Sigmoid colon (tissue), 4 donors: ENCODE data around the gene SIPA1.

Experiments
- CTCF ChIP-seq, 4 experiments: fragments of 450-650 bp in 3 of 4; fragments of 200-600 bp in 1 of 4; IDR thresholded peaks; one replicate each; pipeline ENCODE4 v1.5.1; 2016 to 2019; ENCODE audit warnings: antibody characterized with exemption in 4 of 4, mild to moderate bottlenecking in 3 of 4, moderate library complexity in 2 of 4
- POLR2AphosphoS5 ChIP-seq, 4 donors: sonication (generic); formaldehyde crosslinking; IDR thresholded peaks; one replicate each; pipeline ENCODE4 v1.6.1; 2017; ENCODE audit warnings: antibody characterized with exemption in 4 of 4

DNA sequence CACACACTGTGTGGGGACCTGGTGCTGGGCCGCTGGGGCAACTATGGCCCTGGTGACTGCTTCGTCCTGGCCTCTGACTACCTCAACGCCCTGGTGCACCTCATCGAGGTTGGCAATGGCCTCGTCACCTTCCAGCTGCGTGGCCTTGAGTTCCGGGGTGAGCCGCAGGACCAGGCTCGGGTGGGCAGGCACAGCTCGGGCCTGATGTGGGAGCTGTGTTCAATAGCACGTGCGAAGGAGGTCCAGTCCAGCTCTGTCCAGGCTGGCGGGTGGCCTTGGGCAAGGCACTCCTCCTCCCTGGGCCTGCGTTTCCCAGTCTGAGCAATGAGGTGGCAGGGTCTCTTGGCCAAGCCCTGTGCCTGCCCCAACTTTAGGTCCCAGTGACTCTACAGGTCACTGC, 8.3 kb upstream of the SIPA1 start:
- TF ChIP-seq CTCF (IDR thresholded peaks at IDR 0.05): no peak
- TF ChIP-seq POLR2AphosphoS5 (IDR thresholded peaks at IDR 0.05): no peak
